NCI-H1048 (cell line): ENCODE measurements around the gene ARHGAP25.

Experiments used
- DNase-seq: peaks from one replicate; lab custom pipeline; 2025; lab: John Stamatoyannopoulos, UW

Gene ARHGAP25

DNA sequence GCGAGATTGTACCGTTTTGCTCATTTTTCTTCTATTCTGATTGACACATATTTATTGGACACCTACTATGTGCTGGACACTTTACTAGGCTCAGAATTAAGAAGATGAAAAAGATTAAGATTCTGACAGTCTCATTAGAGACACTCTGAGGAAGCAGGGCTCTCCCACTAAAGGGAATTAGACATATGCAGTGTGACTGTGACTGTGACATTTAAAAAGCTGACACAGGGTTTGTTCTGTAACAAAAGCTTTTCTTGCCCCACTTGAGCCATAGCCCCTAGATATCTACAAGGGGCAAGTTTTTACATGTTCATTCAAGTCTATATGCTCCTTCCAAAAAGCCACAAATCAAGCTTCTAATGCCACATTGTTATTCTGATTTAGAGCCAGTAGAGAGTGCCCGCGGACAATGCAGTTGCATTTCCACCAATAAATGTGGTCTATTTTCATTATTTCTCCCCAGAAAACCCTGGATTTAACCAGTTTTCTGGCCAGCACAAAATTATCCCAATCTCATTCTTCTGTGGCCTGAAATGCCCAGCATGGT lies 9.8 kb downstream of the ARHGAP25 start:
- DNase-seq: no peak

DNA sequence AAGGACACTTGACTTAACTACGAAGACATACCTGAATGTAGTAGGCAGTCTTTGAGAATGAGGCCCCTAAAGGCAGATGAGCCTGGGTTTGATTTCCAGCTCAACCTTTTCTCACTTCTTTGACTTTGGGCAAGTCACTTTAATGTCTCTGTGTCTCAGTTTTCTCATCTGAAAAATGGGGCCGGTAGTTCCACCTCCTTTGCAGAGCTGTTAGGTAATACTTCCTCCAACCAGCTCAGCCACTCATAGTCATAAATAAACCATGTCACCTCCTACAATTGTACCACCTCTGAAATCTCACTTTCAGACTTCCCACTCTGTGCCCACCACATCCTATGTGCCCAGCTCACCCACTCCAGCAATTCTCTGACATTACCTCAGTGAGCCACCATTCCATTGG lies 10.4 kb downstream of the ARHGAP25 start:
- DNase-seq: no peak

DNA sequence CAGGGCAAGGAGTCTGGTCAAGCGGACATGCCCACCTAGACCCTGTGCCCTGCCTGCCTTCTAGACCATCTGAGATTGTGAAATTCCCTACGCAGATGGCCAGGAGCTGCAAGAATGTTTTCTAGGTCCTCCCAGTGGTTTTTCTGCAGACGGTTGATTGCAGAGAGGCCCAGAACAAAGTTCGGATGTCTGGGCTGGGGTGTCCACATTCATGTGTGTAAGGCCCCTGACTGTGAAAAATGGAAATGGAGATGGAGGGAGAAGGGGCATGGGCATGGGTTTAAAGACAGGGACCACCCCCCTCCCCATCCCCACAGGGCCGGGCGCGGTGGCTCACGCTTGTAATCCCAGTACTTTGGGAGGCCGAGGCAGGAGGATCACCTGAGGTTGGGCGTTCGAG lies 11.8 kb downstream of the ARHGAP25 start:
- DNase-seq: no peak

DNA sequence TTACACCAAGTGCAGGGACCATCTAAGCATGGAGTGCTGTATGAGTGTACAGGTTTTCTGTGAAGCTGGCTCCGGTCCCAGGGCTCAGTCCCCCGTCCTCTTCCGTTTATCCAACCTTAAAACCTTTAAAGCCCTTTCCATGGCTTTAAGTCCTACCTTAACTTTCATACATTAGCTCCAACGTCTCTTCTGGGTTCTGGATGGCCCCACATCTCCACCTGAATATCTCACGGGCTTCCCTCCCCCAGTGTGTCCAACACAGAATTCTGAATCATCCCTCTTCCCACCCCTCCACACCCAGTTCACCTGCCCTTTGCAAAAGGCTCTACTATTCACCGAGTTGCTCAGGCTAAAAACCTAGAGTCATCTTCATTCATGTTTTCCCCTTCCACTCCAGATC lies 12.8 kb downstream of the ARHGAP25 start:
- no peak for DNase-seq

DNA sequence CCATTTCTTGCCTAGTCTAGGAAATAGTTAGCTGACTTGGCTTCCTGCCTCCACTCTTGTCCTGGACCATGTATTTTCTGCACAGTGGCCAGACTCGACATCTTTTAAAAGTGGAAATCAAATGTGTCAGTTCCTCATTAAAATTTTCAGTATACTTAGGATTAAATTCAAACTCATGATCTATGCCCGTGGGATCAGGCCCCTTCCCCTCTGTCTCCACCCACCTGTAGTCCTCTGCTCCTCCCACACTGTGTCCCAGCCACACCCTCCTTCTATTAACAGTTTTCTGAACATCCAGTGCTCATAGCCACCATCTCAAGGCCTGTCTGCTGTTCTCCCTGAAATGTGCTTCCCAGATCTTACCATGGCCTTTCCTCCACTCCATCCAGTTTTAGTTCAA lies 13.3 kb downstream of the ARHGAP25 start:
- DNase-seq: no peak

DNA sequence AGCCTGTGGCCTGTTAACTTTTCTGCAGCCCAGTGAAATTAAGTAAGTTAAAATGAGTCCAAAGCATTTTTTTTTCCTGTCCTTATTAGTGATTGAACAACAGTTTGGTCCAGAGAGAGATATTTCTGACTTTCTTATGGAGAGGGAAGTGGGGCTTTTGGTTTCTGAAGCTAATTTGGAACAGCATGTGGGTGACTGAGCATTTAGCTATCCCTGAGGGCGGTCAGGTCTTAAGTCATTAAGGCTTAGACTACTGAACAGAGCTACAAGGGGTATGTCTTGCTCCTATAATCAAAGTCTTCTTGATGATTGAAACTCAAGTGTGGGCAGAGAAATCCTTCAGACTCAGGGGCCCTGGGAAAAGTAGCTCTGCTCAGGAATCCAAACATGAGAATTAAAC lies 14.0 kb downstream of the ARHGAP25 start:
- no peak for DNase-seq

DNA sequence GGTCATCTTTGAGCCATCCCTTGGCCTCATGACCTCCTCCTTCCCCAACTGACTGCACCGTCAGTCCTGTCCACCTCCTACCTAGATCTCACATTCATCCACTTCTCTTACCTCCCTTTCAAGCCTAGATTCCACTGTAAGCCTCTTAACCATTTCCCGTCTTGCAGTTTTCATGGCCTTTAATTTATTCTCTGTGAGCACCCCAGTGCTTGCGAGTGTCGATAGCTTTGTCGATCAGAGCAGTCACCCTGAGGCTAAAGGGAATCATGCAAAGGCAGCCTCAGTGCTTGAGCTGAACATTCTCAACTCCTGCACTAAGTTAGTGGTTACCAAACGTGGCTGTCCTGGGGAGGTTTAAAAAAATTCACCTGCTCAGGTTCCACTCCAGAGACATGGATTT lies 14.7 kb downstream of the ARHGAP25 start:
- DNase-seq: no peak

DNA sequence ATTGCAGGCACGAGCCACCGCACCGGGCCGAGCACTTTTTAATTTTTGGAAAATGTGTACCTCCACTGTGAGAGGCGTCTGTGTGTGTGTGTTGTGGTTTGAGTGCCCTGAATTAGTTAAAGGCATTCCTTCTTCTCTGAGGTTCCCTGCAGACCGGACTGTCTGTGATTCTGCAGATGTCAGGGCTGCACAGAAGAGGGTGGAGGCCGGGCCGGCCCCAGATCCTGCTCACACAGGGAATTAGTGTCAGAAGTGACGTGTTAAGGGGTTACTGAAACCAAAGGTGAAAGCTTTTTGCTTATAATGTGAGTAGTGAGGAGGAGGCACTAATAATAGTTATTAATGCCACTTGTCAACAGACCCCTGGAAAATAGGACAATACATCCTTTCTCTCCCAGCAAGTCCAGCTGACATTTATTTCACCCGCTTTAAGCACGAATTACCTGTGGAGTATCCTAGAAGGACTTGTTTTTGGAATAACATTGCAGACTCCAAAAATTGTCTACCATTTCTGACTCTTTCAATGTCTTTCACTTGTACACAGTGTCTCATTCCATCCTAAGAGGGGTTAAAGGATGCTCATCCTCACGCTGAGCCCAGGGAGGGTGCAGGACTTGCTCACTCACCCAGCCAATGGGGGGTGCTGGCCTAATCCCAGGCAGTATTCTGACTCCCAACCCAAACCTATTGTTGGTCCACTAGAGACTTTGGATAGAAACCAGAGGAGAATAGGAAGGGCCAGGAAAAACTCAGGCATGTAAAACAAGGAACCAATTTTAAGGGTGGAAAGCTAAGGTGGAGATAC lies 16.2 kb downstream of the ARHGAP25 start:
- DNase-seq: no peak

DNA sequence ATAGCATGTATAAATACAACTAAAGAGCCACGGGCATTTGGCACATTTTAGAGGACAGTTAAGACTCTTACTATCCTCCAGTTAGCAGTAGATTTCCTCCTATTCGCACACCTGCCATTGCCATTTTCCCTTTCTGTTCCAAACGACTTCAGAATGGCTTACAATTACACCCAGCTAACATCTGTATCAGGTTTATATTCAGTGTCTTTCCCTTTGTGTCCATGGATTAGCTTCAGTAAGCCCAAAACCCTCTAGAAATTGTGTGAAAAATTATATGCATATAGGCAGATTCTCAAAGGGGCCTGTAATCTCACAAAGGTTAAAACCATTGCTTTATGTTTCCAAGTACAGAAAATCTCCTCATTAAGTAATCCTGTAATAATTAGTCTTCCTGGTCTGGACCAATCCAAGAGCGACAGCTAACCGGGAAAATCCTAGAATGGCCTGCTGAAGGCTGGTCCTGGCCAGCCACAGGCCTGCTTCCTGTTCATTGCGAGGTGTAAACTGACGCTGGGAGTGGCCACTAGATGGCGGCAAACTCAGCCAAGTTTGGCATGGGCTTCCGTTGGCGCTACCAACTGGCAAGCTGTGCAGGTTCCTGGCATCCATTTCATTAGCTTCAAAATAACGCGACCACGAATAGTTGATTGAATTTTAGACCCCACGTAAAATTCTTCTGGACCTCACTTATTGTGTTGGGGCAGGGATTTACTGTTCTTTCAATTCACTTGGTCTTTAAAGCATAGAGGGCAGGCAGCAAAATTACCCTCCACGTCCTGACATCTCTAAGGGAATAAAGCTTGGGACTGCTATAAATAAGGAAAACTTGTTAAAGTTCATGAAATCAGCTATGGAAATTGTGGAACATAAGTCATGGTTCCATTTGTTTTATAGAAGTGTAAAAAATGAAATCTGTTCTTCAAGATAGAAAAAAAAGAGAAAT lies 17.1 kb downstream of the ARHGAP25 start:
- DNase-seq: peak; percentile 19

DNA sequence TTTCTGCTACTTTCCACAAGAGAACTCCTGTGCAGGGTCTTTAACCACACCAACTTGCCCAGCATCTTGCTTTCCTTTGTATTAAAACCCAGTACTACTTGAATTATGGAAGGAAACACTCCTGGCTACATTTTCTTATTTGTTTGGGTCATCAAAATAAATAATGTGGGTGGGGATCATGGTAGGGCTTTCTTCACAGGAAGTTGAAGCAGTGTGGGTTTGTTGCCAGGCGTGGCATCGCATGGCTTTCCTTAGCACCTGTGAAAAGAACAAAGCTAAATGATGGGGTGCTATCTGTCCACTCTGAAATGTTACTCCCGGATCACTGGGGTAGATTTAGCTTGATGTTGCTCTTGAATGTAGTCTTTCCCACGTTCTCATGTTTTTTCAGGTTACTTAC lies 18.7 kb downstream of the ARHGAP25 start:
- no peak for DNase-seq

DNA sequence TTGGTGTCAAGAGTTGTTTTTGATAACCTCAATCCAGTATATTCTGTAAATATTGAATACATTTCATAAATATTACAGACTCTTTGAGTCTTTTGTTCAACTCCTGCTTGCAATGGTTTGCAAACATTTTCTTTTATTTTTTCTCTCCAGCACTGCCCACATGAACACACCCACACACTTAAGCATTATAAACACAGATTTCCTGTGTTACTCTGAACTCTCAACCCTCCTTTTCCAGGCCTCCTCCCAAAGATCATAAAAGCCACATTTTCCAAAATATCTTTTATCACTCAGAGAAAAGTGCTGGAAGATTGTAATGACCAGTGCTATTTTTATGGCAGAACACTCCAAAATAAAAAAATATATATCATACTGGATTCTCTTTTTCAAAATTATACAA lies 20.5 kb downstream of the ARHGAP25 start:
- no peak for DNase-seq

DNA sequence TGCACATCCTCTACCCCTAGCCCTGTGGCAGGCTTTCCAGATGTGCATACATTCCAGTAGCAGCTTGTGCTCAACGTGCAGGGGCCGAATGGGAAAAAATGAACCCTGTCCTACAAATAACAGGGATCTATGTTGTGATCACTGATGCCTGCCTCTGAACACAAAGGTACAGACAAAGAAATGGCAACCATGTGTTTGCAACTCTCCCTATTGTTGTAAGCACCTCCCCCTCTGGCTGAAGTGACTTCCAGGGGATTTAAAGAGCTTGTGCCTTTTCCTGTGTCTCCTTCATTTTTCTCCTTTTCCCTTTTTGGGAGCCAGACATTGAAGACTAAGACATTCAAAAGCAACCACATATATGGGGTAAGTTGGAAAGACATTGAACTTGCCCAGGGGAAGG lies 21.6 kb downstream of the ARHGAP25 start:
- no peak for DNase-seq

DNA sequence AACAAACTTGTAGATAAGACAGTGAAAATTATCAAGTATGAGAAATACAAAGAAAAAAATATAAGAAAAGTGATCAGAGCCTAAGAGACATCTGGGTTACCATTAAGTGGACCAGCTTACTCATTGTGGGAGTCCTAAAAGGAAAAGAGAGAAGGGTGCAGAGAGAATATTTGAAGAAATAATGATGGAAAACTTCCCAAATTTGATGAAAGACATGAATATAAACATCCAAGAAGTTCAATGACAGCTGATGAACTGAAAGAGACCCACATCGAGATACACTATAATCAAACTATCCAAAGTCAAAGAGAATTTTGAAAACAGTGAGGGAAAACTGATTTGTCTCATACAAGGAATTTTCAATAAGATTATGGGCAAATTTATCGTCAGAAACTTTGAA lies 22.5 kb downstream of the ARHGAP25 start:
- no peak for DNase-seq

DNA sequence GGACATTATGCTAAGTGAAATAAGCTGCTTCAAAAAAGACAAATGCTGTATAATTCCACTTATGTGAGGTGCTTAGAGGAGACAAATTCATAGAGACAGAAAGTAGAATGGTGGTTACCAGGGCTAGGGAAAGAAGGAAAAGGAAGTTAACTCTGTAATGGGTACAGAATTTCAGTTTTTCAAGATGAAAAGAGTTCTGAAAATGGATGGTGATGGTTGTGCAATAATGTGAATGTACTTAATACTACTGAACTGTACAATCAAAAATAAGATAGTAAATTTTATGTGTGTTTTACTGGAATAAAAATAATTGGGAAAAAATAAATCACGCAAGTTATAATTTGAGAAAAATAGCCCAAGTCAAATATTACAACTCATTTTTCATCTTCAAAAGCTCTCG lies 27.5 kb downstream of the ARHGAP25 start:
- DNase-seq: no peak

DNA sequence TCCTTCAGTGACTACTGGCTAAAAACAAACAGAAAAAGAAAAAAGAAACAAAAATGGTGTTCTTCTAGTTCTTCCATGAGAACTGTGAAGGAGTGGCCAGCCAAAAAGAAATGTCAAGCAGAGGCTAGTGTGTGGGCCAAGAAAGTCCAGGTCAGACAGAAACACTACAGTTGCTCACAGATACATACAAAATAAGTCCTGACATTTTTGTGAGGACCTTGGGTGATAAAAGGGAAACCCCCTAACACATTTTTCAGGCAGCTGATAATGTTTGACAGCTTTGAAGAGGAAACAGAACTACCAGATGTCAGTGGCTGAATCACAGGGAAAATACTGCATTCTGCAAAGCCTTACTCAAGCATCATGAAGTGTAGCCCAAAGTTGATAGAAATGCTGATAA lies 28.1 kb downstream of the ARHGAP25 start:
- no peak for DNase-seq

DNA sequence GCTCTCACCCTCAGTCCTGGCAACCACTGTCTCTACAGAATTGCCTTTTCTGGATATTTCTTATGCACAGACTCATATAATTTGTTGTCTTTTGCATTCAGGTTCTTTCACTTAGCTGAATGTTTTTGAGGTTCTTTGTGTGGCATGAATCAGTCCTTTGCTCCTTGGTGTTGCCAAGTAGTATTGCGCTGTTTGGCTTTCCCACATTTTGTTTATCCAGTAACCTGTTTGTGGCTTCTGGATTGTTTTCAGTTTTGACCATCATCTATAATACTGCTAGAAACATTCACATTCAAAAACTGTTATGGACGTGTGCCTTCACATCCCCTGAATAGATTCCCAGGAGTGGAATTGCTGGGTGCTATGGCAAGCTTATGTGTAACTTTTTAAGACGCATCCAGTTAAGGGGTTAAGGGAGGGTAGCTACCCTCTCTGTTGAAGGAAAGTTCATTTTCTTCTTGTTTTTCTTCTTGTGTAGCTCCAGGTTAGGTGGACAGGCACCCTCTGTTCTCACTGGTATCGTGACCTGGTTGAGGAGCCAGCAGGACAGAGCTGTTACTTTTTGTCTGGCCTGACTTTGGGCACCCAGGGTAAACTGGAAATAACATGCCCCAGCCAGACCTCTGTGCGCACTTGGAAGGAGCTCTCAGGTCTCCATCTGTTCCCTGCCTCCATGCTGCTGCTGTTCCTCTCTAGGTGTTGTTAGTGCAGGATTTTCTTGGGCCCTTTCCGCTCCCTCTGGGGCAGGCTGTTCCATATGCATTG lies 29.6 kb downstream of the ARHGAP25 start:
- DNase-seq: no peak

DNA sequence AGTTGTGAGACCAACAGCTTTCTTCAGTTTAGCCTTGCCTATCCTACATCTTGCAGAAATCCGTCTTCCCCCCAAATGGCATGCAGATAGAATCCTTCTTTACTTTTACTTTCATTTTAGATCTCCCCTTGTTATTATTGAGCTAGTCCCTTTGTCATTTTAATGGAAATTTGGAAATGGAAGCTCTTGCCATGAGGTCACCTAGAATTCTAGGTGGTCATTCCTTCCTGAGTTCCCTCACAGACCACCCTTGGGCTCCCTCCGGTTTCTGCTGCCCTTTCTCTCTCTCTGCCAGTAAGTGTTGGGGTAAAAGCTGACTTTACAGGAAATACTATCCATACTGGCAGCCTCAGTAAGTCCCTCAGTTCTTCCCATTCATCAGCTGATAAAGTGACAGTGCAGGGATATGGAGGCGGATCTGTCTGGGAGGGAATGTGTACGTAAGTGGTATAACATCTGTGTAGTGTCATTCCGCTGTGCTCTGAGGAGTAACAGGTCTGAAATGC lies 30.2 kb downstream of the ARHGAP25 start:
- no peak for DNase-seq

DNA sequence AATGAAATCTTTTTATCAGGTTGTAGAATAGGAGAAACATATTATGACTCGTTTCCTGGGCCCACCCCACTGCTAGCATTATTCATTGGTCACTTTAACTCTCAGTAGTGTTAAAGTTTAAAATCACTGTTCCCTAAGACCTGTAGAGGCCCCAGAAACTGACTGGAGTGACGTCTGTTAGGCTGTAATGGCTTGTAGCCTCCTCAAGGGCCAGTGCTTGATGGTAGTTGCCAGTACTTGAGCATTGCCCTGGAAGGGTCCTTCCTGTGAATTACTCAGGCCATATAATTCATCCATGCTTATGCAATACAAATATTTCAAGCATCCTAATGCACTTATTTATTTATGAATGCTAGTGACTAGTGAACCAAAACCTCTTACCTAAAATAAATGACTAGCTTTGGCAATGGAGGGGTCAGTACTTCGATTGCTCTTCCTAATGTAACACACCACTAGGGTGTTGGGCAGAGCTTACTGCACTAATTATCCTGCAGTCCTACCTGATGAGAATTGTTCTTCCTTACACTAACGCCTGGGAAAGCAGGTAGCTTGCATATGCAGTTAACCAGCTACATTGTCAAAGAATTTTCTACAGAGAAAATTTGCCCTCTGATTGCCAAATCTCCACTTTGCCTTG lies 31.2 kb downstream of the ARHGAP25 start:
- no peak for DNase-seq

DNA sequence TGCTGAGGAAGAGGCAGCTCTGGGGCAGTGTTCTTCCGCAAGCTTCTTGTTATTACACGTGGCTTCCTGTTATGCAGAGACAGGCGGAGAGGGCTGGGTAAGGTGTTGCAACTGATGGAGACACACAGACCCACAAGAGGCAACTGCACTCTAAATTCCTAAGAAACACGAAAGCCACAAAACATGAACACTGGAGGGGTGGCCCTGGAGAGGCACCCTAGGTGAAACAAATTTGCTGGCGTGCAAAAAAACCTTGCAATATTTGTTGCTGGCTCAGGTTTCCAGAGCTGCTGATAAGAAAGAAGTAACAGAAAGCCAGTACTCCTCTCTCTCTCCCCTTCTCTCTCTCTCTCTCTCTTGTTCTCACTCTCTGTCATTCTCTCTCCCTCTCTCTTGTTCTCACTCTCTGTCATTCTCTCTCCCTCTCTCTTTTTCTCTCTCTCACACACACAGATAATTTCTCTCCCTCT lies 31.8 kb downstream of the ARHGAP25 start:
- no peak for DNase-seq

DNA sequence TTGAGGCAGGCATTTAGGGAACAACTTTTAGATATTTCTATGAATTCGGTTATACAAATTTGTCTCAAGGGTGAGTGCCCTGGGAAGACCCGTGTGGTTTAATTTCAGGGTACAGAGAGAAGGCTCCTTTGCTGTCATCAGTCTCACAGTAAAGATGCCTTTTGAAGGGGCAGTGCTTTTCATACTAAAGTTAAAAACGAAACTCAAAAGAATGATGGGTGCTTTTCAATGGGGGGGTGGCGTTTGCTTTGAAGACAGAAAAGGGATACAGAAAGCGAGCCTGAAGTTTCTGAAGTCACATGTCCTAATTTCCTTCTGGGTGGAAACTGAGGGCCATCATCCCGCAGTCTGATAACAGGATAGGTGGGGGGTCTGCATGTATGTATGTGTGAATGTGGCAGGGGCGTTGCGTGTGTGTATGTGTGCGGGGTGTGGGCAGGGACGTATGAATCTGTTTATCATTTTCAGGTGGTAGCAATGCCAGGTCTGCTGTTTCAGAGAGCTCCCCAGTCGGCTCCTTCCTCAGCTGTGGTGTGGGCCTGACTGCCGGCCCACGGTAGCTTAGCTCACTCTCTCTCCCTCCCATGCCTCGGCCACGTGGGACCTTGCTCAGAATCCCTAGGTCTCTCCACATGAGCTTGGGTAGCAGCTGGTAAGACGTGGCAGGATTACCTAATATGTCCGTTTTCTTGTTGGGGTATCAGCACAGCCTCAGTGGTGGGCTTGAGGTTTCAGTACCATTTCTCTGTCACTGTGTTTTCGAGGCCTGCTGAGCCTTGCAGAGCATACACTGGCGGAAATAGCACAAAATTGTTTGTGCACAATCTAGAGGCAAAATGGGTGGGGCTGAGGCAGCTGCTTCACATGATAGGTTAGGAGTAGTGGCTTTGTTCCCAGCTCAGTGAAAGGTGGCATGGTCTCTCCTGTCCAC lies 32.7 kb downstream of the ARHGAP25 start:
- DNase-seq: no peak
